ENCODE results near the gene IMP3. TPM values are rescaled to one million over a fixed set of nuclear protein-coding genes. Genes with fewer than 3 reads are reported as not detected.

IMP3 gene
- total RNA-seq, 1 donor: 82.1 TPM

DNA sequence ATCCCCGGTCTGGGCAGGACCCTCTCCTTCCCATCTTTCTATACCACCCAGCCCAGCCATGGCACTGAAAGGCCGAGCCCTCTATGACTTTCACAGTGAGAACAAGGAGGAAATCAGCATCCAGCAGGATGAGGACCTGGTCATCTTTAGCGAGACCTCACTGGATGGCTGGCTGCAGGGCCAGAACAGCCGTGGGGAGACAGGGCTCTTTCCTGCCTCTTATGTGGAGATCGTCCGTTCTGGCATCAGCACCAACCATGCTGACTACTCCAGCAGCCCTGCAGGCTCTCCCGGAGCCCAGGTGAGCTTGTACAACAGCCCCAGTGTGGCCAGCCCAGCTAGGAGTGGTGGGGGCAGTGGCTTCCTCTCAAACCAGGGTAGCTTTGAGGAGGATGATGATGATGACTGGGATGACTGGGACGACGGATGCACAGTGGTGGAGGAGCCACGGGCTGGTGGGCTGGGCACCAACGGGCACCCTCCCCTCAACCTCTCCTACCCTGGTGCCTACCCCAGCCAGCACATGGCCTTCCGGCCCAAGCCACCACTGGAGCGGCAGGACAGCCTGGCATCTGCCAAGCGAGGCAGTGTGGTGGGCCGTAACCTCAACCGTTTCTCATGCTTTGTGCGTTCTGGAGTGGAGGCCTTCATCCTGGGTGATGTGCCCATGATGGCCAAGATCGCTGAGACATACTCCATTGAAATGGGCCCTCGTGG, 9.2 kb upstream of the IMP3 start:
- TF ChIP-seq, protein P1, sequence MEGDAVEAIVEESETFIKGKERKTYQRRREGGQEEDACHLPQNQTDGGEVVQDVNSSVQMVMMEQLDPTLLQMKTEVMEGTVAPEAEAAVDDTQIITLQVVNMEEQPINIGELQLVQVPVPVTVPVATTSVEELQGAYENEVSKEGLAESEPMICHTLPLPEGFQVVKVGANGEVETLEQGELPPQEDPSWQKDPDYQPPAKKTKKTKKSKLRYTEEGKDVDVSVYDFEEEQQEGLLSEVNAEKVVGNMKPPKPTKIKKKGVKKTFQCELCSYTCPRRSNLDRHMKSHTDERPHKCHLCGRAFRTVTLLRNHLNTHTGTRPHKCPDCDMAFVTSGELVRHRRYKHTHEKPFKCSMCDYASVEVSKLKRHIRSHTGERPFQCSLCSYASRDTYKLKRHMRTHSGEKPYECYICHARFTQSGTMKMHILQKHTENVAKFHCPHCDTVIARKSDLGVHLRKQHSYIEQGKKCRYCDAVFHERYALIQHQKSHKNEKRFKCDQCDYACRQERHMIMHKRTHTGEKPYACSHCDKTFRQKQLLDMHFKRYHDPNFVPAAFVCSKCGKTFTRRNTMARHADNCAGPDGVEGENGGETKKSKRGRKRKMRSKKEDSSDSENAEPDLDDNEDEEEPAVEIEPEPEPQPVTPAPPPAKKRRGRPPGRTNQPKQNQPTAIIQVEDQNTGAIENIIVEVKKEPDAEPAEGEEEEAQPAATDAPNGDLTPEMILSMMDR (IDR thresholded peaks at IDR 0.05; ENCODE audit: insufficient read depth, low read length): no peak
- DNase-seq (ENCODE audit: low read depth): no peak
- peak overlapping the region; percentile 86 for H3K4me3 ChIP-seq (ENCODE audit: low read depth, low read length)

DNA sequence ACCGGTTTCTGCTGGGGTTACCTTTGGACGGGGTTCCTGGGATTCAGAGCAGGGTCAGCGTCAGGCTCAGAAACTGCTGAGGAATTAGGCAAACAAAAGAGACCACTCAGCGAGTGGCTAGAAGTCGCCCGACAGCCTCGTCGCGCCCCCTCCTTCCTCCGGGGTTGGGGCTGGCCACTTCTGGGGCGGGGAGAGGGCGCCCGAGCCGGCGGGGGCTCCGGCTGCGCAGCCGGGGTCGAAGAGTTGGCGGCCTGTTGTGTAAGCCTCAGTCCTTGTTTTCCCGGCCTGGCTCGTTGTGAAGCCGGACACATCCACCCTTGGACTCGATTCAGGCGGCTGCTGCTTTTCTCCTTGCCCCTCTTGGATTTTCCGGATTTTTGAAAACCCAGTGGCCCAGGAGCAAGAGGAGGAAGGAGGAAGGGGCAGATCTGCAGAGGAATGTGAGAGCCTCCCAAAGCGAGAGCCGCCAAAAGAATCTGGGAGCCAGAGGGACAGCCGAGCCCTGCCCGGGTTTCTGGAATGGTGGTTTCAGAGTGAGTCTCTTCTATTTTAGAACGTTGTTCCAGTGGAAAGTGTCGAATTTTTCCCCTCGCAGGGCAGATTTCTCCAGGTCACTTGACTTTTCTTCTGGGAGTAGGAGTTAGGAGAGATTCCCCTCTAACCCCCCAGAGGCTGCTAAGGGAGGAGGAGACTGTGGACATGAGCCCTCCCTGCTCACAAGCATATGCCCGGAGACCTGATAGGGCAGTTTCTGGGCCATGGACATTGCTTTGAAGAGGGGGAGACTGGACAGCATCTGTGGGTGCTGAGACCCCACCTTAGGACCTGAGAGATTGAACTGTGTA, 8.4 kb upstream of the IMP3 start:
- TF ChIP-seq, protein P1 (IDR thresholded peaks at IDR 0.05; ENCODE audit: insufficient read depth, low read length): no peak
- peak; percentile 61 for DNase-seq (ENCODE audit: low read depth)
- H3K4me3 ChIP-seq (ENCODE audit: low read depth, low read length): peak overlapping the region; percentile 86

DNA sequence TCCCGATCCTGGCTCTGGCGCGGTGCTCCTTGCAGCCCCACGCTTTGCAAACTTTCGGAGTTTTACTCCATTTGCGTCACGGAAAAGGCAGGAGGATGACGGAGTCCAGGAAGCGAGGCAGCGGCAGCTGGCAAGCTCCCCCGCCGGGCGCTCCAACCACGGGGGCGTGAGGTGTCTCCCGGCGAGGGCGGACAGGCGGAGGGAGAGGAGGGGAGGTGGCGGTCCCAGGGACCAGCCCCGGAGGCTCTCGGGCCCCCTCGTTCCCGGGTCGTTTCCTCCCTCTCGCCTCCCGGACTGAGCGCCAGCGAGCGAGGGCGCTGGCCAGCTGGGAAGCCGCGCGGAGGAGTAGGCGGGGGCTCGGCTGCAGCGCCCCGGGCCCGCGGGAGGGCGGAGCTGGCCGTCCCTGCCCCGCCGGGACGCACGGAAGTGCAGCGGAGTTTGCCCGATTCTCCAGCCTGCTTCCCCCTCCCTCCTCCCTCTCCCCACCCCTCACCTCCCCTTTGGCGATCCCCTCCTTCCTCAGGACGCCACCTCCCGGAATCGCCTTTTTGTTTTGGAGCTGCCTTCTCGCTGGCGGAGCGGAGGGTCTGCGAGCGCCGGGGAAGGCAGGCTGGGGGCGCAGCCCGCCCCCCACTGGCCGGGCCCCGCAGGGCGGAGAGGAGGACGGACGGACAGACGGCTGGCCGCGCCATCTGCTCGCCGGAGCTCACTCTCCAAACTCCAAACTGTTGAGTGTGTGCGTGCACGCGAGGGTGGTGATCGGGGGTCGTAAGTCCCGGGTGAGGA, 7.5 kb upstream of the IMP3 start, which contains the start of gene SNX33:
TSS of gene SNX33 (plus strand) at position 543 of the 786 bp plus-strand sequence. CDS start 1,191 bp downstream, outside the sequence.
- DNase-seq (ENCODE audit: low read depth): peak; percentile 89
- TF ChIP-seq, protein P1 (IDR thresholded peaks at IDR 0.05; ENCODE audit: insufficient read depth, low read length): peak; percentile 45
- H3K4me3 ChIP-seq (ENCODE audit: low read depth, low read length): peak within 1 kb of the TSS; percentile 86

DNA sequence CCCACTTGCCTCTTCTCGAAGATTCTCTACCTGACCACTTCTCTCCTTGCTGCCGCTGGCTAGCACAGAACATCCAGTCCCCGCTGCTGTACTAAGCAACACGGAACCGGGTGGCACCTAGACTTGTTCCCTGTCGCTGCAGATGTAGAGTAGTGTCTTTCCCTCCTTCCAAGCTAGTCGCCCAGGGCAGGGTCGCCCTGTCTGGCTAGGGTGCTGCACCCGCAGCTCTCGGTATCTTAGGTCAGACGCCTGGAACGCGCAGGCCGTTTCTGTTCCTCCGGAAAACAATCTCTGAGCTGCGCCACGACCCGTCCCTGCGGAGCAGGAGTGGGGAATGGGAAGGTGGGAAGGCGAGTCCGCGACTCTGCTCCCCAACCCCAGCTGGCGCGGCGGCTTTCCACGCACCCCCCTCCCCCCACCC, 6.9 kb upstream of the IMP3 start:
- TF ChIP-seq, protein P1 (IDR thresholded peaks at IDR 0.05; ENCODE audit: insufficient read depth, low read length): no peak
- H3K4me3 ChIP-seq (ENCODE audit: low read depth, low read length): peak overlapping the region; percentile 86
- DNase-seq (ENCODE audit: low read depth): no peak

DNA sequence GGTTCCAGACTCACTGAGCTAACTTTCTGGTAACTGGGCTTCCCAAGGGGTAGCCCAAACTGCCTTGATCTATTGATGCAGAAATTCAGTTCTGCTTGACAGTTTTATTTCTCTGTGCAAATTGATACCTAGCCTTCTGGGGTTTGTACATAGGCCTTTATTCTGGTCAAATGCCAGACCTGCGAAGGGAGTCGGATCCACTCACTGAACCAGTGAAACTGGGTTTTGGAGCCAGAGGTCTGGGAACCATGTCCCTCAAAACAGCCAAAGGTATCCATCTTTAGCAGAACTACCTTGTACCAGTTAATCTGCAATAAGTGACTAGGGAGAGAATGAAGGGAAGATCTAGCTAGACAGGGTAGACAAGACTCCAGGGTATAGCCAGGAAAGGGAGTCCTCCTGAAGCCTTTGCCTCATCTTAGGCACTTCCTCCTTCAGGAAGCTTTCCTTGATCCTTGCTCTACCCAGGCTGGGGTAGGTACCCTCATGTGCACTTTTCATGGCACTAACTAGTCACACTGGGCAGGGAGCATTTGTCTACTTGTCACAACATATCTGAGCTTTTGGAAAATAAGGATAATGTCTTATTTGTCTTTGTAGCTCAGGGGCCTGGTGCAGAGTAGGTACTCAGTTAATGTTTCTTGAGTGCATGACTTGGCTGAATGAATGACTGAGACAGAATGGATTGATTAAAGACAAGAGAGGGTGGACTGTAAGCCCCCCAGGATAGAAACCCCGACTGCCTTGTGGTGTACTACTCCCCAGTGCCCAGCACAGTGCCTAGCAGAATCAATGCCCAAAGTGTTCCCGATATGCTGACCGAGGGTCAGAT, 6.3 kb upstream of the IMP3 start:
- H3K4me3 ChIP-seq (ENCODE audit: low read depth, low read length): peak overlapping the region; percentile 86
- no peak for DNase-seq (ENCODE audit: low read depth)
- TF ChIP-seq, protein P1 (IDR thresholded peaks at IDR 0.05; ENCODE audit: insufficient read depth, low read length): no peak

DNA sequence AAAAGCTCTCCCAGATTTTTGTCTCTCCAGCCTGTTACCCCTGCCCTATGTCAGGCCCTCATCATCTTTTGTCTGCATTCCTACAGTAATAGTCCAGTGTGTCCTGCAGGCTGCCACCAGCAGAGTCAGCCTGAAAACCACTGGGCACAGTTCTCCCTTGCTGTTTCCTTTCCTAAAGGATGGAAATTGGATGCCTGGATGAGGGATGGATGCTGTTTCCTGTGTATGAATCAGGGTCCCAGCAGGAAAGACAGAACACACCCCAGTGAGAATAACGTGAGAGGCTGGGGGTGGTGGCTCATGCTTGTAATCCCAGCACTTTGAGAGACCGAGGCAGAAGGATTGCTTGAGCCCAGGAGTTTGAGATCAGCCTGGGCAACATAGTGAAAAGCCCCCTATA, 4.4 kb upstream of the IMP3 start:
- TF ChIP-seq, protein P1 (IDR thresholded peaks at IDR 0.05; ENCODE audit: insufficient read depth, low read length): no peak
- H3K4me3 ChIP-seq (ENCODE audit: low read depth, low read length): no peak overlapping the region
- DNase-seq (ENCODE audit: low read depth): no peak
